GM18873 (cell line): ENCODE results near the gene IL17RD.
A peak's percentile ranks its signal among the peaks of the same experiment; 100 is the strongest.

Experiments used
- ATAC-seq: cut with Tn5 transposase; IDR thresholded peaks from one replicate; pipeline ENCODE4 v1.9.1; 2021; ENCODE audit warnings: mild to moderate bottlenecking, moderate library complexity, moderate number of reproducible peaks; ENCODE audit not compliant: unreplicated experiment, low FRiP score

IL17RD gene

GRCh38 chr3:57076422-57076951 lies 88.7 kb downstream of the IL17RD start:
- no peak for ATAC-seq

- ATAC-seq, result no peak
These were observed 91.0 kb downstream of the IL17RD start for GRCh38 chr3:57074135-57074534.

GRCh38 chr3:57073628-57074027 lies 91.5 kb downstream of the IL17RD start:
- no peak for ATAC-seq

- no peak for ATAC-seq
These were observed 95.7 kb downstream of the IL17RD start for GRCh38 chr3:57069503-57069902.

- peak; percentile 98 for ATAC-seq
These were observed 96.6 kb downstream of the IL17RD start for GRCh38 chr3:57068437-57069089.

- ATAC-seq, result no peak
These were observed 98.7 kb downstream of the IL17RD start for GRCh38 chr3:57066471-57066870.

- ATAC-seq, result no peak
These were observed 99.6 kb downstream of the IL17RD start for GRCh38 chr3:57065588-57065987.

GRCh38 chr3:57064572-57064971 lies 100.6 kb downstream of the IL17RD start:
- ATAC-seq, result no peak

- ATAC-seq, result no peak
These were observed 101.2 kb downstream of the IL17RD start for GRCh38 chr3:57064001-57064400.

GRCh38 chr3:57063032-57063431 lies 102.1 kb downstream of the IL17RD start:
- no peak for ATAC-seq

GRCh38 chr3:57062101-57062631 lies 103.0 kb downstream of the IL17RD start:
- no peak for ATAC-seq

GRCh38 chr3:57061556-57061955 lies 103.6 kb downstream of the IL17RD start:
- no peak for ATAC-seq

- no peak for ATAC-seq
These were observed 104.9 kb downstream of the IL17RD start, which contains the start of gene SPATA12 for GRCh38 chr3:57060089-57060821. Gene SPATA12 (plus strand): TSS chr3:57060664. CDS start chr3:57073695, 13,031 bp downstream.

- ATAC-seq, result no peak
These were observed 105.7 kb downstream of the IL17RD start for GRCh38 chr3:57059411-57059810.

GRCh38 chr3:57057351-57057750 lies 107.8 kb downstream of the IL17RD start:
- ATAC-seq, result no peak

- ATAC-seq, result no peak
These were observed 112.0 kb downstream of the IL17RD start for GRCh38 chr3:57053122-57053521.

GRCh38 chr3:57052662-57053061 lies 112.5 kb downstream of the IL17RD start:
- no peak for ATAC-seq

GRCh38 chr3:57048728-57049127 lies 116.4 kb downstream of the IL17RD start:
- ATAC-seq, result no peak

GRCh38 chr3:57048052-57048671 lies 117.0 kb downstream of the IL17RD start:
- ATAC-seq, result no peak

GRCh38 chr3:57046101-57046765 lies 118.9 kb downstream of the IL17RD start:
- no peak for ATAC-seq
